Neuronal stem cell (in vitro differentiated cells): ENCODE results near the gene DNER.

Source experiments
- DNase-seq: peaks from one replicate; pipeline ENCODE4 v3.0.0-alpha.2; 2013; ENCODE audit warnings: low spot score
- H2AFZ ChIP-seq: one replicate; pipeline ENCODE4 v1.6.1; 2013; ENCODE audit warnings: mild to moderate bottlenecking, low read length, inconsistent platforms
- H2AK5ac ChIP-seq: 2 replicates; pipeline ENCODE4 v1.6.1; 2013; ENCODE audit warnings: low read depth, mild to moderate bottlenecking, inconsistent platforms, low read length, moderate library complexity, mixed read lengths
- H2BK120ac ChIP-seq: 2 replicates; pipeline ENCODE4 v1.6.1; 2013; ENCODE audit warnings: low read depth, mild to moderate bottlenecking, inconsistent platforms, low read length, moderate library complexity, mixed read lengths
- H2BK12ac ChIP-seq: one replicate; pipeline ENCODE4 v1.6.1; 2013; ENCODE audit warnings: low read length, inconsistent platforms
- H2BK15ac ChIP-seq: 2 replicates; pipeline ENCODE4 v1.6.1; 2013; ENCODE audit warnings: mild to moderate bottlenecking, low read length, inconsistent platforms, mixed read lengths
- H2BK5ac ChIP-seq: one replicate; pipeline ENCODE4 v1.6.1; 2013; ENCODE audit warnings: inconsistent platforms, mild to moderate bottlenecking, low read length, moderate library complexity
- H3K14ac ChIP-seq: one replicate; pipeline ENCODE4 v1.6.1; 2013; ENCODE audit warnings: low read length, inconsistent platforms
- H3K18ac ChIP-seq: 2 replicates; pipeline ENCODE4 v1.6.1; 2013; ENCODE audit warnings: low read length, inconsistent platforms
- H3K23ac ChIP-seq: 2 replicates; pipeline ENCODE4 v1.6.1; 2013; ENCODE audit warnings: low read depth, mild to moderate bottlenecking, mixed read lengths, low read length, inconsistent platforms; ENCODE audit not compliant: poor library complexity
- H3K27ac ChIP-seq: replicated peaks from 3 replicates; pipeline ENCODE4 v1.5.1; 2013; ENCODE audit warnings: low read length, inconsistent platforms
- H3K27me3 ChIP-seq, 3 experiments: 2 replicates each; pipeline ENCODE4 v1.6.1; 2013; ENCODE audit warnings: low read length in 3 of 3, mild to moderate bottlenecking in 2 of 3, inconsistent platforms in 1 of 3, low read depth in 1 of 3, mixed read lengths in 1 of 3, moderate library complexity in 1 of 3; ENCODE audit not compliant: control insufficient read depth in 3 of 3, insufficient read depth in 3 of 3
- H3K36me3 ChIP-seq, 2 donors: replicated peaks in 1 of 2; 2 replicates each; pipeline ENCODE4 v1.6.1; 2013; ENCODE audit warnings: low read length in 2 of 2; ENCODE audit not compliant: control insufficient read depth in 2 of 2, insufficient read depth in 2 of 2
- H3K4ac ChIP-seq: 2 replicates; pipeline ENCODE4 v1.6.1; 2013; ENCODE audit warnings: inconsistent platforms, mild to moderate bottlenecking, low read length, moderate library complexity
- H3K4me1 ChIP-seq, 2 donors: 1 replicate in 1 of 2; 2 replicates in 1 of 2; pipeline ENCODE4 v1.6.1; 2013; ENCODE audit warnings: low read length in 2 of 2, low read depth in 1 of 2; ENCODE audit not compliant: control insufficient read depth in 2 of 2, insufficient read depth in 1 of 2
- H3K4me2 ChIP-seq: one replicate; pipeline ENCODE4 v1.6.1; 2013; ENCODE audit warnings: mild to moderate bottlenecking, low read length, inconsistent platforms; ENCODE audit not compliant: insufficient read depth, poor library complexity, severe bottlenecking
- H3K4me3 ChIP-seq, 2 donors: 2 replicates each; pipeline ENCODE4 v1.5.1; 2013; ENCODE audit warnings: low read length in 2 of 2, mild to moderate bottlenecking in 2 of 2, inconsistent platforms in 1 of 2, moderate library complexity in 1 of 2
- H3K79me1 ChIP-seq: one replicate; pipeline ENCODE4 v1.6.1; 2013; ENCODE audit warnings: low read depth, mild to moderate bottlenecking, inconsistent platforms, low read length, moderate library complexity
- H3K9ac ChIP-seq: one replicate; pipeline ENCODE4 v1.6.1; 2013; ENCODE audit warnings: mild to moderate bottlenecking, low read depth, low read length, inconsistent platforms; ENCODE audit not compliant: poor library complexity
- H3K9me3 ChIP-seq, 2 donors: replicated peaks in 1 of 2; 2 replicates each; pipeline versions ENCODE3 to v1.6.1; 2013; ENCODE audit warnings: low read length in 2 of 2, mild to moderate bottlenecking in 2 of 2, inconsistent platforms in 1 of 2, low read depth in 1 of 2, mixed read lengths in 1 of 2, moderate library complexity in 1 of 2; ENCODE audit not compliant: control insufficient read depth in 2 of 2, insufficient read depth in 1 of 2
- H4K8ac ChIP-seq: one replicate; pipeline ENCODE4 v1.6.1; 2013; ENCODE audit warnings: low read depth, mild to moderate bottlenecking, inconsistent platforms, low read length, moderate library complexity
- H4K91ac ChIP-seq: one replicate; pipeline ENCODE4 v1.6.1; 2013; ENCODE audit warnings: low read length, low read depth, mild to moderate bottlenecking, inconsistent platforms; ENCODE audit not compliant: poor library complexity
- WGBS, 2 donors: extraction: QIAGEN DNeasy Blood & Tissue Kit; methylation state at CpG; one replicate each; pipeline ENCODE4 v1.1.7; 2013; ENCODE audit warnings: missing lambda C conversion rate in 2 of 2, mixed read lengths in 1 of 2; ENCODE audit not compliant: insufficient read length in 2 of 2, insufficient replicate concordance in 1 of 2; ENCODE audit errors: extremely low coverage in 2 of 2; 5-methylcytosine and 5-hydroxymethylcytosine counted together

Gene DNER

DNA sequence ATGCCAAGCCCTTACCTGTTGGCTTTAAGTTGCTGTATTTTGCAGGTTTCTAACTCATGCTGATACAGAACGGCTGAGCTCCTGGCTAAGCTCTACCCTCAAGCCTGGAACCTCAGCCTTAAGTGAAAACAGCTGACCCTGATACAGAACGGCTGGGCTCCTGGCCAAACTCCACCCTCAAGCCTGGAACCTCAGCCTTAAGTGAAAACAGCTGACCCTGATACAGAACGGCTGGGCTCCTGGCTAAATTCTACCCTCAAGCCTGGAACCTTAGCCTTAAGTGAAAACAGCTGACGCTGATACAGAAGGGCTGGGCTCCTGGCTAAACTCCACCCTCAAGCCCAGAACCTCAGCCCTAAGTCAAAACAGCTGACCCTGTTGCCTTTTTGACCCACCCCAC lies 17.6 kb upstream of the DNER start:
- Histone ChIP-seq H3K9ac (no peak overlapping the region), H3K23ac (no peak overlapping the region), H2AFZ (no peak overlapping the region), H3K36me3 (no peaks in the 10 kb centered on the region), H2BK15ac (no peak overlapping the region), H2BK120ac (no peak overlapping the region), H3K4me2 (no peak overlapping the region), H3K14ac (no peak overlapping the region), H3K9me3 (no peaks in the 10 kb centered on the region), H4K8ac (no peak overlapping the region), H3K27ac (no peak overlapping the region), H2BK5ac (no peak overlapping the region), H3K79me1 (no peaks in the 10 kb centered on the region), H3K4me3 (no peak overlapping the region), H2BK12ac (no peak overlapping the region), H2AK5ac (no peak overlapping the region), H3K4ac (no peak overlapping the region), H3K18ac (no peak overlapping the region), H3K27me3 (peaks cover 0 to 3% (median 0%) of the 10 kb centered on the region in 3 experiments), H3K4me1 (no peaks in the 10 kb centered on the region), H4K91ac (no peak overlapping the region)
- no CpG with 5 or more reads among the region's 4 CpGs for WGBS, 2 donors
- no peak for DNase-seq

DNA sequence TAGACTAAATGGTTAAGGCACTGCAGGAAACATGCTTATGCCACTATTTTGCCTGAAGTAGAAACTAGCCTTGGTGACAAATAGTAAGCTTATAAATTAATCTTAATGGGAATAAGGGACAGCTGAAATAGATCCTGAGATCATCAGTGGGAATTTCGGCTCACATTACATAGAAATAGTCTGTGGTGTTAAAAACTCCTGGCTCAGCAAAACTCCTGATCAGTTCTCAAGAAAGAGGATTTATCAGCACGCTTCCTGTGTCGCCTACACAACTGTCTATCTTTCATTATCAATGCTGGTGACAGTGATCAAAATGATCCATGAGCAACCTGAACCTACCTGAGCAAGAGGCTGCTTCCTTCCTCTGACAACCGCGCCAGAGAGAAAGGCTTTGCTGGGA lies 17.0 kb upstream of the DNER start:
- Histone ChIP-seq H2BK5ac (no peak overlapping the region), H3K4me1 (no peaks in the 10 kb centered on the region), H4K8ac (no peak overlapping the region), H3K23ac (no peak overlapping the region), H3K9me3 (no peaks in the 10 kb centered on the region), H2BK15ac (no peak overlapping the region), H4K91ac (no peak overlapping the region), H3K27ac (no peak overlapping the region), H3K4ac (no peak overlapping the region), H2BK120ac (no peak overlapping the region), H3K4me2 (no peak overlapping the region), H2AFZ (no peak overlapping the region), H3K4me3 (no peak overlapping the region), H3K18ac (no peak overlapping the region), H3K9ac (no peak overlapping the region), H3K36me3 (no peaks in the 10 kb centered on the region), H2AK5ac (no peak overlapping the region), H2BK12ac (no peak overlapping the region), H3K79me1 (no peaks in the 10 kb centered on the region), H3K27me3 (peaks cover 0 to 3% (median 0%) of the 10 kb centered on the region in 3 experiments), H3K14ac (no peak overlapping the region)
- no CpG with 5 or more reads among the region's 5 CpGs for WGBS, 2 donors
- DNase-seq = no peak

DNA sequence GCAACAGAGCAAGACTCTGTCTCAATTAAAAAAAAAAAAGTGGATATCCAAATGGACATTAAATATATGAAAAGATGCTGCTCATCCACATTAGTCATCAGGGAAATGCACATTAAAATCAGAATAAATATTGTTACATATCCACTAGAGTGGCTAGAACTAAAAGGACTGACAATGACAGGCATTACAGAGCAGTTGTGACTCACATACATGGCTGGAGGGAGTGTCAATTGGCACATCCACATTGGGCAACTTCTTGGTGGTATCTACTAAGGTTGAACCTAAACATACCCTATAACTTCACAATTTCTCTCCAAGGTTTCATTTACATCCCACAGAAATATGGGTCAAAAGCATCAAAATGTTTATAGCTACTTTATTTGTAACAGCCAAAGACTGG lies 14.0 kb upstream of the DNER start:
- no peak overlapping the region for H2BK5ac ChIP-seq
- H3K27ac ChIP-seq = no peak overlapping the region
- H2BK15ac ChIP-seq = no peak overlapping the region
- H2AFZ ChIP-seq = no peak overlapping the region
- no peak overlapping the region for H2BK120ac ChIP-seq
- H3K4ac ChIP-seq = no peak overlapping the region
- no peak overlapping the region for H4K91ac ChIP-seq
- H3K27me3 ChIP-seq = peaks cover 0 to 3% (median 0%) of the 10 kb centered on the region in 3 experiments
- H3K9me3 ChIP-seq = no peaks in the 10 kb centered on the region
- H3K14ac ChIP-seq = no peak overlapping the region
- no peak overlapping the region for H3K18ac ChIP-seq
- DNase-seq = no peak
- no peaks in the 10 kb centered on the region for H3K79me1 ChIP-seq
- no peak overlapping the region for H2AK5ac ChIP-seq
- no peak overlapping the region for H2BK12ac ChIP-seq
- no peak overlapping the region for H4K8ac ChIP-seq
- no peak overlapping the region for H3K9ac ChIP-seq
- no peak overlapping the region for H3K4me2 ChIP-seq
- no peak overlapping the region for H3K4me3 ChIP-seq
- H3K36me3 ChIP-seq = no peaks in the 10 kb centered on the region
- H3K4me1 ChIP-seq = no peaks in the 10 kb centered on the region
- no peak overlapping the region for H3K23ac ChIP-seq

DNA sequence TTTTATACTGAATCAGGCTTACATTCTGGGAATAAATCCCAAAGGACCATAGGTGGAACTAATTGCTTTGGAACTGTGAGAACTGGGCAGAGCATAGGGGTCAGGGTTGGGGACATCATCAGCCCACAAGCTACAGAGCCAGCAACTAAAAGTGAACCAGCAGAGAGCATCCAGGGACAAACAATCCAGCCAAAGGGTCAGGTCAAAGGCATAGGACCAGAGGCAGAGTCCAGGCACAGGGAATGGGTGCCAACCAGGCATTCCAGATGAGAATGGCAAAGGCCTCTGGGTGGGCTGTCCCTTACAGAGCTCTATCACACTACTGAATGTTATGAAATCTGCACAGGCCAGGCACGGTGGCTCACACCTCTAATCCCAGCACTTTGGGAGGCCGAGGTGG lies 12.3 kb upstream of the DNER start:
- Histone ChIP-seq H3K79me1 (no peaks in the 10 kb centered on the region), H3K4me1 (no peaks in the 10 kb centered on the region), H3K4me2 (no peak overlapping the region), H3K4me3 (no peak overlapping the region), H2AK5ac (no peak overlapping the region), H4K91ac (no peak overlapping the region), H2AFZ (no peak overlapping the region), H4K8ac (no peak overlapping the region), H3K23ac (no peak overlapping the region), H3K27me3 (peaks cover 0 to 3% (median 0%) of the 10 kb centered on the region in 3 experiments), H2BK120ac (no peak overlapping the region), H3K4ac (no peak overlapping the region), H3K36me3 (no peaks in the 10 kb centered on the region), H3K9ac (no peak overlapping the region), H2BK5ac (no peak overlapping the region), H3K9me3 (no peaks in the 10 kb centered on the region), H3K14ac (no peak overlapping the region), H2BK15ac (no peak overlapping the region), H3K27ac (no peak overlapping the region), H3K18ac (no peak overlapping the region), H2BK12ac (no peak overlapping the region)
- no peak for DNase-seq
- no CpG with 5 or more reads among the region's 2 CpGs for WGBS, 2 donors
